Gastrocnemius medialis (tissue), 4 donors: ENCODE measurements around the gene USP26.

Experiments
- CTCF ChIP-seq, 5 experiments: fragments of 450-650 bp in 3 of 5; fragments of 200-600 bp in 2 of 5; sonication (generic) in 2 of 5; IDR thresholded peaks in 4 of 5; conservative IDR thresholded peaks in 1 of 5; 1 replicate in 4 of 5; 2 replicates in 1 of 5; pipeline ENCODE4 v1.5.1; 2016 to 2019; ENCODE audit warnings: antibody characterized with exemption in 5 of 5, mild to moderate bottlenecking in 3 of 5, moderate library complexity in 3 of 5
- POLR2A ChIP-seq, 2 donors: fragments of 450-650 bp; IDR thresholded peaks; one replicate each; pipeline ENCODE4 v1.6.1; 2017; ENCODE audit warnings: antibody characterized with exemption in 2 of 2, mild to moderate bottlenecking in 2 of 2, moderate library complexity in 2 of 2

GRCh38 chrX:133007458-133007857 is 89.5 kb downstream of the USP26 start:
- TF ChIP-seq CTCF (IDR thresholded peaks at IDR 0.05 in 4 of 5, conservative IDR thresholded peaks at IDR 0.05 in 1 of 5) (no peak), POLR2A (IDR thresholded peaks at IDR 0.05) (no peak)
